ENCODE measurements around the gene OLA1. TPM values are rescaled to one million over a fixed set of nuclear protein-coding genes. Genes with fewer than 3 reads are reported as not detected.

OLA1 gene
- total RNA-seq, 1 donor from 2014 or later, result 79.4 TPM

DNA sequence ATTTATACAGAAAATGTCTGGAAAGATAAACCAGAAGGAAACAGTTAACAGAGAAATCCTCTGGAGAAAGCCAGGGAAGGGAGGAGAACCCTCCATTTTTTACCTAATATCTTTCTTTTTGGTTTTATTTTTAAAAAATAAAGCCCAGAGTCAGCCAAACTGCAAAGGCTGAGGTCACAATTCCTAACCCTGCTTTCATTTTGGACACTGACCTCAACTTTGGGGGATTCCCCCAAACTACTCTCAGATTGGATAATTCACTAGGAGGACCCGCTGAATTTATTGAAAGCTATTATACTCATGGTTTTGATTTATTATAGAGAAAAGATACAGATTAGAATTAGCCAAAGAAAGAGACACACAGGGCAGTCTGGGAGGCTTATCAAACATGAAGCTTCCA, 189.9 kb downstream of the OLA1 start:
- no peak overlapping the region for H3K27ac Mint-ChIP-seq (ENCODE audit: unreplicated experiment)
- TF ChIP-seq, protein P1, sequence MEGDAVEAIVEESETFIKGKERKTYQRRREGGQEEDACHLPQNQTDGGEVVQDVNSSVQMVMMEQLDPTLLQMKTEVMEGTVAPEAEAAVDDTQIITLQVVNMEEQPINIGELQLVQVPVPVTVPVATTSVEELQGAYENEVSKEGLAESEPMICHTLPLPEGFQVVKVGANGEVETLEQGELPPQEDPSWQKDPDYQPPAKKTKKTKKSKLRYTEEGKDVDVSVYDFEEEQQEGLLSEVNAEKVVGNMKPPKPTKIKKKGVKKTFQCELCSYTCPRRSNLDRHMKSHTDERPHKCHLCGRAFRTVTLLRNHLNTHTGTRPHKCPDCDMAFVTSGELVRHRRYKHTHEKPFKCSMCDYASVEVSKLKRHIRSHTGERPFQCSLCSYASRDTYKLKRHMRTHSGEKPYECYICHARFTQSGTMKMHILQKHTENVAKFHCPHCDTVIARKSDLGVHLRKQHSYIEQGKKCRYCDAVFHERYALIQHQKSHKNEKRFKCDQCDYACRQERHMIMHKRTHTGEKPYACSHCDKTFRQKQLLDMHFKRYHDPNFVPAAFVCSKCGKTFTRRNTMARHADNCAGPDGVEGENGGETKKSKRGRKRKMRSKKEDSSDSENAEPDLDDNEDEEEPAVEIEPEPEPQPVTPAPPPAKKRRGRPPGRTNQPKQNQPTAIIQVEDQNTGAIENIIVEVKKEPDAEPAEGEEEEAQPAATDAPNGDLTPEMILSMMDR (IDR thresholded peaks at IDR 0.05), result no peak
- H3K9me3 Mint-ChIP-seq (ENCODE audit: unreplicated experiment), result peaks cover 9% of the 10 kb centered on the region
- no peak for DNase-seq (ENCODE audit: extremely low spot score, unreplicated experiment)
- H3K27me3 Mint-ChIP-seq (ENCODE audit: unreplicated experiment), result no peaks in the 10 kb centered on the region
- no peak overlapping the region for H3K4me3 Mint-ChIP-seq (ENCODE audit: unreplicated experiment)
- H3K36me3 Mint-ChIP-seq (ENCODE audit: unreplicated experiment), result no peaks in the 10 kb centered on the region
- H3K4me1 Mint-ChIP-seq (ENCODE audit: unreplicated experiment), result peaks cover 7% of the 10 kb centered on the region

GRCh38 chr2:174058026-174058425, 190.3 kb downstream of the OLA1 start:
- no peak overlapping the region for H3K27ac Mint-ChIP-seq (ENCODE audit: unreplicated experiment)
- no peaks in the 10 kb centered on the region for H3K27me3 Mint-ChIP-seq (ENCODE audit: unreplicated experiment)
- no peak for DNase-seq (ENCODE audit: extremely low spot score, unreplicated experiment)
- H3K4me3 Mint-ChIP-seq (ENCODE audit: unreplicated experiment), result no peak overlapping the region
- H3K4me1 Mint-ChIP-seq (ENCODE audit: unreplicated experiment), result peaks cover 7% of the 10 kb centered on the region
- TF ChIP-seq, protein P1 (IDR thresholded peaks at IDR 0.05), result no peak
- peaks cover 9% of the 10 kb centered on the region for H3K9me3 Mint-ChIP-seq (ENCODE audit: unreplicated experiment)
- no peaks in the 10 kb centered on the region for H3K36me3 Mint-ChIP-seq (ENCODE audit: unreplicated experiment)

DNA sequence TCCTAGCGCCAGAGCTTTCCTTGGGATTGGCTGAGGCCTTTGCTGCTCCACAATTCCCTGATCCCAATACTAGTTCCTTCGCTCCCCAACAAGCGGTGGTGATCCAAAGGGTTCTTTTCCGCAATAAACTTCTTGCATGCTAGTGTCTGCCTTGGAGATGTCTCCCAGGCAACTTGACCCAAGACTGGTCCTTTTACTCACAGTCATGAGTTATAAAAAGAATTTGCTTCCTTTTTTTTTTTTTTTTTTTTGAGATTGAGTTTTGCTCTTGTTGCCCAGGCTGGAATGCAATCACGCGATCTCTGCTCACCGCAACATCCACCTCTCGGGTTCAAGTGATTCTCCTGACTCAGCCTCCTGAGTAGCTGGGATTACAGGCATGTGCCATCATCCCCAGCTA, 193.4 kb downstream of the OLA1 start:
- no peak overlapping the region for H3K27ac Mint-ChIP-seq (ENCODE audit: unreplicated experiment)
- no peak for DNase-seq (ENCODE audit: extremely low spot score, unreplicated experiment)
- no peaks in the 10 kb centered on the region for H3K27me3 Mint-ChIP-seq (ENCODE audit: unreplicated experiment)
- H3K9me3 Mint-ChIP-seq (ENCODE audit: unreplicated experiment), result peaks cover 9% of the 10 kb centered on the region
- peaks cover 17% of the 10 kb centered on the region for H3K4me1 Mint-ChIP-seq (ENCODE audit: unreplicated experiment)
- H3K36me3 Mint-ChIP-seq (ENCODE audit: unreplicated experiment), result no peaks in the 10 kb centered on the region
- TF ChIP-seq, protein P1 (IDR thresholded peaks at IDR 0.05), result no peak
- no peak overlapping the region for H3K4me3 Mint-ChIP-seq (ENCODE audit: unreplicated experiment)

DNA sequence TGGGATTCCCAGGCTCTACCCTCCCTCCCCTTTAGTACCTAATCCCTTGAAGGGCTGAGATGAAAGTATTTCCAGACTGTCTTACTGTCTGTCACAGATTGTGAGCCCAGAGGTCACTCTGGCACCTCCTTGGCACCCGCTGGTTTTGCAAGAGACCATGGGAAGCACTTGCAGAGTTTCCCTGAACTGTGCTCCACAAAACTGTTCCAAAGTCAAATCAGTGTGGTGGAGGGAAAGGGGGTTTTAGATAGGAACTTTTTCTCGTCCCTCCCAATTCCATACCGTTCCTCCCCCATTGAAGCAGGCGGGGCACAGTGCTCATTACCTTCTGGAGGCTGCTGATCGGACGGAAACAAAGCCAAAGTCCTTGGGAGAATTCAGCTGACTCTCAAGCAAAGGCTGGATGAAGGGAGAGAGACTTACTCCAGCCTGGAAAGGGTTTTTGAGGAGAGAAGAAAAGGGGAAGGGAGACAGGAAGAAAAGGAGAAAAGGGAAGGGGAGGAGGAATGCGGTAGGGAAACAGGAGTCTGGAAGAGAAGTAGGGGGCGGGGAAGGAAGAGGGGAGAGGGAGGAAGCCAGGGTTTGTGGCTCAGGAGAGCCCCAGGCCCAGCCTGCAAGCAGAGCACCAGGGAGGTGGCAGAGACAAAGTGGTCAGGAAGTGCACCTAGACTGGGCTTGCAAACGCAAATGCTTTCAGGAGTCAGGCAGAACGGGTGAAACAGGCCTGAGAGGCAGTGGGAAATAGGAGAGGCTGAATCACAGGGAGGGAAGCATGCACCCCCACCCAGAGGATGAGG, 194.8 kb downstream of the OLA1 start:
- Mint-ChIP-seq H3K9me3 (ENCODE audit: unreplicated experiment) (peaks cover 4% of the 10 kb centered on the region), H3K36me3 (ENCODE audit: unreplicated experiment) (no peaks in the 10 kb centered on the region), H3K27ac (ENCODE audit: unreplicated experiment) (no peak overlapping the region), H3K4me3 (ENCODE audit: unreplicated experiment) (no peak overlapping the region), H3K27me3 (ENCODE audit: unreplicated experiment) (no peaks in the 10 kb centered on the region), H3K4me1 (ENCODE audit: unreplicated experiment) (peaks cover 10% of the 10 kb centered on the region)
- no peak for DNase-seq (ENCODE audit: extremely low spot score, unreplicated experiment)
- TF ChIP-seq, protein P1 (IDR thresholded peaks at IDR 0.05), result no peak

GRCh38 chr2:174052584-174052976, 195.8 kb downstream of the OLA1 start:
- DNase-seq (ENCODE audit: extremely low spot score, unreplicated experiment), result no peak
- TF ChIP-seq, protein P1 (IDR thresholded peaks at IDR 0.05), result no peak
- H3K27me3 Mint-ChIP-seq (ENCODE audit: unreplicated experiment), result no peaks in the 10 kb centered on the region
- H3K36me3 Mint-ChIP-seq (ENCODE audit: unreplicated experiment), result no peaks in the 10 kb centered on the region
- H3K4me1 Mint-ChIP-seq (ENCODE audit: unreplicated experiment), result peaks cover 10% of the 10 kb centered on the region
- no peak overlapping the region for H3K27ac Mint-ChIP-seq (ENCODE audit: unreplicated experiment)
- peaks cover 4% of the 10 kb centered on the region for H3K9me3 Mint-ChIP-seq (ENCODE audit: unreplicated experiment)
- H3K4me3 Mint-ChIP-seq (ENCODE audit: unreplicated experiment), result no peak overlapping the region

All from osteocyte (in vitro differentiated cells).